ENCODE measurements around the gene SUGCT.

The SUGCT gene

GRCh38 chr7:40134428-40135316, at the start of gene SUGCT, which contains the start of gene MPLKIP:
Gene SUGCT (plus strand): TSS chr7:40135005.
Gene MPLKIP (minus strand): TSS chr7:40134622. CDS start chr7:40134567, 55 bp downstream.
- Histone ChIP-seq H3K4me1 (ENCODE audit: control insufficient read depth, insufficient read depth, low read length) (no peaks in the 10 kb centered on the region; the same call in none of the 2 replicates), H3K36me3 (ENCODE audit: control insufficient read depth in 2 of 2, insufficient read depth in 1 of 2, low read length in 2 of 2) (peaks cover 3 to 6% of the 10 kb centered on the region in 2 experiments; a peak in 2 of 3 replicates), H3K27ac (ENCODE audit: extremely low read depth, low read depth, low read length) (peak within 1 kb of the TSS; percentile 77), H3K4me3 (ENCODE audit: low read depth, low read length) (peak within 1 kb of the TSS; percentile 86), H3K9me3 (ENCODE audit: control insufficient read depth, insufficient read depth, low read depth, low read length) (no peaks in the 10 kb centered on the region)
- POLR2A ChIA-PET: interaction anchor here (0.7 to 2.2 kb wide), 5 partner anchors 11 to 512 kb away, joined by 3 to 7 read pairs (median 3); partner anchors contain the start of genes CDK13 and RALA
- CTCF ChIA-PET: interaction anchor here (0.6 to 1.8 kb wide), 14 partner anchors 9 to 400 kb away, joined by 3 to 7 read pairs (median 3); no protein-coding TSS in a partner anchor
- TF ChIP-seq SP3 (tag by site-specific recombination; IDR thresholded peaks at IDR 0.05) (peak; percentile 85), ZNF140 (tag by site-specific recombination; IDR thresholded peaks at IDR 0.05) (no peak), MZF1 (tag by site-specific recombination; IDR thresholded peaks at IDR 0.05; ENCODE audit: borderline replicate concordance) (no peak), IKZF3 (tag by site-specific recombination; IDR thresholded peaks at IDR 0.05) (no peak), PRDM10 (tag by site-specific recombination; IDR thresholded peaks at IDR 0.05) (peak; percentile 74), HIC1 (tag by site-specific recombination; IDR thresholded peaks at IDR 0.05) (peak; percentile 97), ZBTB26 (tag by site-specific recombination; optimal IDR thresholded peaks at IDR 0.05) (peak; percentile 41), ZNF514 (tag by site-specific recombination; IDR thresholded peaks at IDR 0.05) (no peak), ZNF692 (tag by site-specific recombination; IDR thresholded peaks at IDR 0.05) (peak; percentile 86), MYNN (tag by site-specific recombination; IDR thresholded peaks at IDR 0.05; ENCODE audit: borderline replicate concordance) (no peak), ZNF26 (tag by site-specific recombination; IDR thresholded peaks at IDR 0.05) (no peak), ZNF112 (tag by site-specific recombination; IDR thresholded peaks at IDR 0.05) (no peak), ZNF426 (tag by site-specific recombination; IDR thresholded peaks at IDR 0.05) (no peak), HOXA7 (CRISPR knock-in tag; IDR thresholded peaks at IDR 0.05; ENCODE audit: borderline replicate concordance) (no peak), ZNF558 (tag by site-specific recombination; IDR thresholded peaks at IDR 0.05) (peak; percentile 50; the same call in 1 of the 2 replicates), ZNF311 (tag by site-specific recombination; IDR thresholded peaks at IDR 0.05; ENCODE audit: borderline replicate concordance) (no peak), KLF17 (tag by site-specific recombination; IDR thresholded peaks at IDR 0.05) (peak; percentile 88), ZBTB10 (tag by site-specific recombination; IDR thresholded peaks at IDR 0.05) (no peak), BCL11B (tag by site-specific recombination; IDR thresholded peaks at IDR 0.05; ENCODE audit: low read depth) (no peak), KLF1 (tag by site-specific recombination; IDR thresholded peaks at IDR 0.05) (peak; percentile 48)

Measured in HEK293 (cell line).